ENCODE results near the gene GPR17.

Gene GPR17

GRCh38 chr2:127614731-127615130 lies 31.2 kb upstream of the GPR17 start:
- no peak for DNase-seq (ENCODE audit: low spot score)

GRCh38 chr2:127615511-127616166 lies 30.3 kb upstream of the GPR17 start:
- DNase-seq (ENCODE audit: low spot score) = no peak

GRCh38 chr2:127618551-127619202 lies 27.3 kb upstream of the GPR17 start:
- no peak for DNase-seq (ENCODE audit: low spot score)

- no peak for DNase-seq (ENCODE audit: low spot score)
Measured at GRCh38 chr2:127619203-127619590, 26.8 kb upstream of the GPR17 start.

- DNase-seq (ENCODE audit: low spot score) = no peak
Measured at GRCh38 chr2:127619877-127620705, 25.9 kb upstream of the GPR17 start.

GRCh38 chr2:127620866-127621265 lies 25.1 kb upstream of the GPR17 start:
- no peak for DNase-seq (ENCODE audit: low spot score)

- DNase-seq (ENCODE audit: low spot score) = no peak
Measured at GRCh38 chr2:127621981-127622431, 23.9 kb upstream of the GPR17 start.

GRCh38 chr2:127622561-127623387 lies 23.2 kb upstream of the GPR17 start:
- DNase-seq (ENCODE audit: low spot score) = no peak

GRCh38 chr2:127623388-127624319 lies 22.3 kb upstream of the GPR17 start:
- no peak for DNase-seq (ENCODE audit: low spot score)

GRCh38 chr2:127624320-127624755 lies 21.6 kb upstream of the GPR17 start:
- no peak for DNase-seq (ENCODE audit: low spot score)

GRCh38 chr2:127624756-127625571 lies 21.0 kb upstream of the GPR17 start:
- no peak for DNase-seq (ENCODE audit: low spot score)

- no peak for DNase-seq (ENCODE audit: low spot score)
Measured at GRCh38 chr2:127625572-127625951, 20.4 kb upstream of the GPR17 start.

- DNase-seq (ENCODE audit: low spot score) = no peak
Measured at GRCh38 chr2:127626175-127626574, 19.8 kb upstream of the GPR17 start.

- no peak for DNase-seq (ENCODE audit: low spot score)
Measured at GRCh38 chr2:127626917-127627739, 18.8 kb upstream of the GPR17 start.

GRCh38 chr2:127627740-127628571 lies 18.0 kb upstream of the GPR17 start:
- DNase-seq (ENCODE audit: low spot score) = no peak

GRCh38 chr2:127628767-127629614 lies 17.0 kb upstream of the GPR17 start:
- DNase-seq (ENCODE audit: low spot score) = no peak

GRCh38 chr2:127629637-127630036 lies 16.3 kb upstream of the GPR17 start:
- no peak for DNase-seq (ENCODE audit: low spot score)
